OCI-LY1 (cell line): ENCODE results near the gene SV2C.

Experiments
- EZH2 ChIP-seq: fragments of 200-600 bp; sonication (generic), shearing (Covaris generic); IDR thresholded peaks from 2 replicates; pipeline ENCODE4 v1.8.0; 2017; ENCODE audit warnings: borderline replicate concordance, mixed run types, mild to moderate bottlenecking, antibody characterized with exemption, low read length, moderate library complexity, mixed read lengths
- TF ChIP-seq, protein P1 (sequence below): fragments of 200-600 bp; sonication (generic), shearing (Covaris generic); IDR thresholded peaks from 2 replicates; pipeline ENCODE4 v1.5.1; 2017; ENCODE audit warnings: mild to moderate bottlenecking, antibody characterized with exemption, low read length, moderate library complexity, mixed read lengths

DNA sequence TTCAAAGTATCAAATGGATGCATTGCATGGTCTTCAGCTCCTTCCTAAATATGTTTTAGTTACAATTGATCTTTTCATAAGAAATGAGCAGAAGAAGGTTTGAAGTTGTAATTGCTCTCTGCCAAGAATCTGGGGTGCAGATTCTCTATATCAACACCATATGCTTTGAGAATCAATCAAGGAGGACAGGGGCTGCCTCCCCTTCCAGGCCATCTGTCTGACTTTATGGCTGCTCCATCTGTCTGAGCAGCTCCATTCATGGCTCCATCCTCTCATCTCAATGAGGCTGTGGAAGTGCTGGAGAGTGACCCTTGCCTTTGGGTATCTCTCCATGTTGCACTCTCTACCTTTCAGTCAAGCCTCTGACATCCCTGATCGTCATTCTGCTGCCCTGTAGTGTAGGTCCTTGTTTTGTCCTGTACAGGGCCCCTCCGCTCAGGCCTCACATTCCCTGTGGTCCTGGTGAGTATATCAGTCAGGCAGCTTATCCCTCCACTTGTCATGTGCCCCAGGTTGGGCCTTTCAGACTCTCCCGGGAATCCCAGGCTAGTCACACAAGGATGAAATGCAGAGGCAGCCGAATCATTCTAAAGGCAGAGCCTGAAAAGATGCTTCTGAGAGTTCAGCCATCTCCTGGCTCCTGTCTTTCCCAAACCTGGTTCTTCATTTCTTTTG lies 14.0 kb upstream of the SV2C start:
- no peak for TF ChIP-seq EZH2
- TF ChIP-seq, protein P1, sequence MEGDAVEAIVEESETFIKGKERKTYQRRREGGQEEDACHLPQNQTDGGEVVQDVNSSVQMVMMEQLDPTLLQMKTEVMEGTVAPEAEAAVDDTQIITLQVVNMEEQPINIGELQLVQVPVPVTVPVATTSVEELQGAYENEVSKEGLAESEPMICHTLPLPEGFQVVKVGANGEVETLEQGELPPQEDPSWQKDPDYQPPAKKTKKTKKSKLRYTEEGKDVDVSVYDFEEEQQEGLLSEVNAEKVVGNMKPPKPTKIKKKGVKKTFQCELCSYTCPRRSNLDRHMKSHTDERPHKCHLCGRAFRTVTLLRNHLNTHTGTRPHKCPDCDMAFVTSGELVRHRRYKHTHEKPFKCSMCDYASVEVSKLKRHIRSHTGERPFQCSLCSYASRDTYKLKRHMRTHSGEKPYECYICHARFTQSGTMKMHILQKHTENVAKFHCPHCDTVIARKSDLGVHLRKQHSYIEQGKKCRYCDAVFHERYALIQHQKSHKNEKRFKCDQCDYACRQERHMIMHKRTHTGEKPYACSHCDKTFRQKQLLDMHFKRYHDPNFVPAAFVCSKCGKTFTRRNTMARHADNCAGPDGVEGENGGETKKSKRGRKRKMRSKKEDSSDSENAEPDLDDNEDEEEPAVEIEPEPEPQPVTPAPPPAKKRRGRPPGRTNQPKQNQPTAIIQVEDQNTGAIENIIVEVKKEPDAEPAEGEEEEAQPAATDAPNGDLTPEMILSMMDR = no peak
